ENCODE data around the gene DBF4B.

DNA sequence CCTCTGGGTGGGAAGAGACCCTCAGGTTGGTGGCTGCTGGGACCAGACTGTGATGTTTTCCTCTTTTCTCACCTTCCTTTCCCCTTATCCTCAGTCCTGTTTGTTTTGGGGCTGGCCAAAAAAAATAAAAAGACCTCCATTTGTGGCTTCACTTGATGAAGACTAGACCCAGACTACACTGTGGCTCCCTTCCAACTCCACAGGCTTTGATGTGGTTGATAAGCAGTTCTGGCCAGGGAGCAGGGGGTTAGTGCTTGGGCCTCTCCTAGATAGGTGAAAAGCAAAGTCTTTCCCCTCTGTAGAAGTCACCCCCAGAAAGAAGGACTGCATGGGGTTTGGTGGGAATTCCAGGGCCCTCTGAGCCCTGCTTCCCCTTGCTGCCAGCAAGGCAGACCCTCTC is 39.1 kb downstream of the DBF4B start:
- TF ChIP-seq ZNF274 (IDR thresholded peaks at IDR 0.05; ENCODE audit: low read depth, low read length) (no peak), CEBPB (IDR thresholded peaks at IDR 0.05; ENCODE audit: low read depth) (no peak), SRF (IDR thresholded peaks at IDR 0.05; ENCODE audit: low read depth) (no peak), POLR2AphosphoS5 (IDR thresholded peaks at IDR 0.05; ENCODE audit: low read depth, low read length) (no peak), EGR1 (IDR thresholded peaks at IDR 0.05; ENCODE audit: low read depth) (no peak), CTCF (IDR thresholded peaks at IDR 0.05 in 2 of 3, conservative IDR thresholded peaks at IDR 0.05 in 1 of 3; ENCODE audit: borderline replicate concordance in 1 of 3, insufficient read depth in 1 of 3, low read depth in 2 of 3, low read length in 2 of 3) (no peak), POLR2A (IDR thresholded peaks at IDR 0.05; ENCODE audit: borderline replicate concordance, extremely low read depth, insufficient read depth, insufficient read length) (no peak), SP1 (IDR thresholded peaks at IDR 0.05; ENCODE audit: low read depth) (no peak), EZH2 (IDR thresholded peaks at IDR 0.05) (no peak), YY1 (IDR thresholded peaks at IDR 0.05; ENCODE audit: extremely low read depth, insufficient replicate concordance, low read depth, low read length) (no peak), SIN3A (IDR thresholded peaks at IDR 0.05; ENCODE audit: low read depth) (no peak)
